ENCODE data around the gene CIB2.

GRCh38 chr15:78070049-78070700, 61.1 kb downstream of the CIB2 start:
- no peak for TF ChIP-seq CTCF (IDR thresholded peaks at IDR 0.05; ENCODE audit: low read depth, low read length)
- no peak for TF ChIP-seq EZH2phosphoT487 (IDR thresholded peaks at IDR 0.05; ENCODE audit: low read depth)
